ENCODE measurements around the gene SSRP1.

SSRP1 gene

DNA sequence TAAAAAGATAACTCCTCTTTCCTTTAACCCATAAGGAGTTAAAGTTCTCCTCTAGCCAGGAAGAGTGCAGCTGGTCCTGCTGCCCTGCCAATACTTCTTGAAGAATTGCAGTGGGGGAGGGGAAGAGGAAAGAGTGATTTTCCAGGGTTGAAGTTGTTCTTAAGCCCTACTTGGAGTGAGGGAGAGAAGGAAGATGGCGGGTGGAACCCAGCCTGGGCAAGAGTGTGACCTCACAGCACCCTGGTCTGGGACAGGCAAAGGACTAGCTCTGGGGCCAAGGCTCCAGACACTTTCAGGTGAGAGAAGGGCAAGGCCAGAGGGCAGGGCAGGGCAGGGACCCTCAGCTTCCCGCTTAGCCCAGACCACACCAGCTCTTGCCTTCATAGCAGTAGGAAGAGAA lies 17.5 kb downstream of the SSRP1 start:
- FAIRE-seq: no peak

DNA sequence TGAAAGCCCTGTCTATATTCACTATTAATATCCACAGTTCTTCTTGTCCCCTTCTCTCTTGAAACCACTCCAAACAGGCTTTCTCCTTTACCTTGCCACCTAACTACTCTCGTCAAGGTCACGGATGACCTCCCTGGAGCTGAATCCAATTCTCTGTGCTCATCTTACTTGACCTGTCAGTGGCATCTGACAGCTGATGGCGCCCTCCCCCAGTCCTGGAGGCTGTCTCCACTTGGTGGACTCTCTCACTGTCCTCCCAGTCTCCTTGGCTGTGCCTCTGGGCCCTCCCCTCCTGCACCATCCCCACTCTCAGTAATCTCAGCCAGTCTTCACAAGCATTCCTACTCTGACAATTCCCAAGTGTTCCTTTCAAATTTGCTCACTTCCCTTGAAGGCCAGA lies 19.7 kb downstream of the SSRP1 start:
- FAIRE-seq: no peak
- DNase-seq (ENCODE audit: low spot score): no peak

More for the DNA sequence above, 17.5 kb downstream of the SSRP1 start:
- DNase-seq (ENCODE audit: low spot score): no peak

DNA sequence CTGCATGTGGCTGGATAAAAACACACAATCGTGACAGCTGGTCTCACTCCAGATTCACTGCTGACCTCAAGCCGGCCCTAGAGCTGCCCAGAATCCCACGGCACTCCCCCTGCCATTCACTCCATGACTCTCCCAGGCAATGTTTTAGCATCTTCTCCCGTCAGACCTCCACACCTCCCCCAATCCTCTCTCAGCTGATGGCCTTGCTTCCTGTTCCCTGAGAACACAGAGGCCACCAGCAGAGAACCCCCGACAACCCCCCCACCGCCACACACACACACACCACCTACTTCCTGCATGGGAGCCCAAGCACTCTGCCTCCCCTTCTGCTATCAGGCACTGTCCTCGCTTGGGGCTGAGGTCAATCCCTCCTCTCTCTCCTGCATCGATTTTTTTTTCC lies 20.2 kb downstream of the SSRP1 start:
- no peak for DNase-seq (ENCODE audit: low spot score)
- FAIRE-seq: no peak

DNA sequence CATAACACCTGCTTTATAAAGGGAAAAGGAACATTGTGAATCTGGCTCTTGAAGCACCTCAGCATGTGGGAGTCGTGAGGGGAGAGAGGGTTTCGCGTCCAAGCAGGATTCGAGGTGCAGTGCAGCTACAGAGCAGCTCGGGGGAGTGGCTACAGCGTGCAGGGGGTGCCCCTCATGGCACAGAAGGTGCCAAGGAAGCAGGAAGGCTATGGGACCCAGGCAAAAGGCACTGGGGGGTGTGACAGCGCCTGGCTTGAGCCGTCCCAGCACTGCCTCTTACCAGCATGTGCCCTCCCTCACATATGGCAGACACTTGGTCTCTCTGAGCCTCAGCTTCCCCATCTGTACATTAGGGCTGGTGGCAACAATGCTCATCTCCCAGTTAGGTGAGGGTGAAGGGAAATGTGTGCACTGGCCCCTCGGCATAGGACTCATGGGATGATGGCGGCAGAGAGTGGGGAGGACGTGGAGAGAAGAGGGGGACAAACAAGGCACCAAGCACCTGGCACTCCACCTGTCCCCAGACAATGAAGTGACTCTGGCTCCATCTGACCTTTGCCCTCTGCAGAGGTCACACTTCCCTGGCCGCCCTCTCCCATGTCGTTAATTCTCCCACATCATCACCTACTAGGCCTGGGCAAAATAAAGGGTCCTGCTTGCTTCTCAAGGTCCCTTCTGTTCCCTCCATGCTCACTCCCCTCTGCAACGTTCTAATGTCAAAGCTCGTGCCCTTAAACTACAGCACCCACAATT lies 21.3 kb downstream of the SSRP1 start:
- FAIRE-seq (no peak), DNase-seq (ENCODE audit: low spot score) (no peak)

DNA sequence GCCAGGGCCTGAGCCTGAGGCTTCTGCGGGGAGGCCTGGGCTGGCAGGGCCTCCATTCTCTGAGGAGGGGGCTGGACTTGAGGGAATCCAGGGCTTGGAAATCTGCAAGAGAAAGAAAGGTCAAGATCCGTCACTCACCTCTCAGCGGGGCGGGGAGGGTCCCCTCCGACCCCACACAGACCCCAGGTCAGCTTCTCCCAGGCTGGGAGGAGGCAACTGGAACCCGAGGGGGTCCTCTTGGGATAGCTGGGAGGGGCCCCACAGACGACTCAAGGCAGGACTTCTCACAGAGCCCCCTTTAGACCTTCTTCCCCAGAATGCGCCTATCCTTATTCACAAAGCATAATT lies 21.9 kb downstream of the SSRP1 start:
- FAIRE-seq: no peak

DNA sequence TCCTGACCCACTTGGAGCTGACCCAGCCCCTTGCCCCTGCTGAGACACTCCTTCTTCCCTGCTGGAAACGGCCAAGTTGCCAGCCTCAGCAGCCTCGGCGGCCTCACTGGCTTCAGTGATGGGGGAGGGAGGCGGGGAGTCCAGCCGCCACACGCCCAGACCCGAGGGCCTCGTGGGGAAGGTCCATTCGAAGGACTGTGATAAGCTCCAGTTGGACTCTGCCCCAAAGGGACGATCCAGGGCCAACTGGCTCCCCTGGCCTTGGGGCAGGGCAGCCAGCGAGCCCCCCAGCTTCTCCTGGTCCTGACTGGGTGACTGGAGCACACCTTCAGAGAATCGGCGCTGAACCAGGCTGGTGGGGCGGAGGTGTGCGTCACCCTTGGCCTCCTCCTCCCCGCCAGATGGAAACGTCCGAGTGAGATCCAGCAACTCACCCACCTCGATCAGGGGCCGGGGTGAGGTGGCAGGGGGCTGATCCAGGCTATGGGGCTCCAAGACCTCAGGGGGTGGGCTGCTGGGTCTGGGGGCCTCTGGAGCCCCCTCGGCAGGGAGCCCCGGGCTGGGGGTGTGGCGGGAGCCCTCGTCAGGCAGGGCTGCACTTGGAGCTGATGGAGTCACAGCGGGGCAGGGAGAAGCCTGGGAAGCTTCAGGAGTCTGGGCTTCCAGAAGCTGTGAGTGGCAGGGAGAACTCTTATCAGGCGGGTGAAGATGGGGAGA lies 22.5 kb downstream of the SSRP1 start:
- DNase-seq (ENCODE audit: low spot score): no peak
- FAIRE-seq: no peak

More for the DNA sequence above, 21.9 kb downstream of the SSRP1 start:
- DNase-seq (ENCODE audit: low spot score): no peak

DNA sequence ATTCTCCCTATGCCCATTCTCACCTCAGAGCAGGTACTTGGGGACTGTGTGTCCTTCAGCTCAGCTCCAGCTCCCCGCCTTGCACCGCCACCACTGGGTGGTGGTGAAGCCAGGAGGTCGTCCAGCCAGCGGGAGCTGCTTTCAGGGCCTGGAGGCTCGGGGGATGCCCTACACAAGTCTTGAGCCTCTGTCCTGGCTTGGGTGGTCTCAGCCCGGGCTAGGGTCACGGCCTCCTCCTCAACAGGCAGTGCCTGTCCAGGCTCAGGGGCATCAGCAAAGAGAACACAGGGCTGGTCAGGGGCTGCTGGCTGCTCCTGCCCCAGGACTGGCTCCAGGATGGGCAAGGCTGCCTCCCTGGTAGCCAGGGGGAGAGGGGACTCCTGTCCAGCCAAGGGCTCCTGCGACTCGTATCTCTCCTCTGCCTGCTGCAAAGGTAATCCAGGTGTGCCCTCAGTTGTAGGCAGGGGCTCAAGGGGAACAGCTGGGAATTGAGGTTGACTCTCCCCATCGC lies 23.1 kb downstream of the SSRP1 start:
- FAIRE-seq: no peak
- no peak for DNase-seq (ENCODE audit: low spot score)

DNA sequence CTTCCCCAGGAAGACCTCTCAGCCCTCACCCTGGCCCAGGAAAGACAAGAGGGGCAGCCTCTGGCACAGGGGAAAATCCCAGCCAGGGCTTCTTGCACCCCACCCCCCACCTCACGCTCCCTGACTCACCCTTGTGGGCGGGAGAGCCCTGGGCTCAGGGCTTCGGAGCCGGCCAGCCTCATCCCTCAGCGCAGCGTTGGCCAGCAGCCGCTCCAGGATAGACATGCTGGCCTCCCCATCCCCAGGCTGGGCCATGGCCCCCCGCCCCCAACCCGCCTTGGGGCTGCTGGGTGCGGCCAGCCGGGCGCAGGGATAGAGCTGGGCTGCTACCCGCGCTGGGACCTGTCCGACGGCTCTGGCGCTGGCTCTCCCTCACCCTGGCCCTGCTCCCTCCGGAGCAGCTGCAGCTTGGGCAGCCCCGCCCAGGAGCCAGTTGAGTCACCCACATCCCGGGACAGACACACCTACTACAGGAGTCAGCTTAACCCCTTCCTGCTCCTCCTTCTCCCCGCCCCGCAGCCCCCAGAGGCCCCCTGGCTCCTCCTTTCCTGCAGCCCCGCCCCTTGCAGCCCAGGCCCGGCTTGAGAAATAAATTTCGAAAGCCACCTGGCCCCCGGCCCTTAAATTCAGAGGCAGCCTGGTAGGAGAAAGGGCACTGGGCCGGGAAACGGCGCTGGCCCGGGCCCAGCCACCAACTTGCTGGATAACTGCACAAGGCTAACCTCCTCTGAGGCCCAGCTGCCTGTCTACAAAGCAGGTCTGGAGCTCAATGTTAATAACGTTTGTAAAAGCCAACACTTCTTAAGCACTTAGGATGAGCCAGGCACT lies 24.4 kb downstream of the SSRP1 start:
- DNase-seq (ENCODE audit: low spot score) (peak; percentile 90), FAIRE-seq (peak; percentile 54)

DNA sequence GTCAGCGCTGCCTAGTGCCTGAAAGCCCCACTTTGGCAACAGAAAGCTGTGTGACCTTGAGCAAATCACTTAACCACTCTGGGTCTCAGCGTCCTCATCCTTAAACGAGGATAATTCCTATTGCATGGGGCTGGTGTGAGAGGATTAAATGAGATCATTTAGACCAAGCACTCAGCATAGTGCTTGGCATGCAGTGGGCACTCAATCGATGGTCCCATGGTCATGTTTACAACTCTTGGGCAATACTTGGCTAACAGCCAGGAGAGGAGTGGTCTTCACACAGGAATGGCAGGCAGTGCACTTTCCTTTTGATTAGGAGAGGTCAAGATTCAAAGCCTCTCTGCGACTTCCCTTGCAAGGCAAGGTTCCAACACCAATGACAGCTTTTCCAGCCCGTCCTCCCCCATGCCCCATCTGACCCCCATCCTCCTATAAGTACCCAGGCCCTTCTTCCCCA lies 25.0 kb downstream of the SSRP1 start:
- FAIRE-seq: no peak
- no peak for DNase-seq (ENCODE audit: low spot score)

DNA sequence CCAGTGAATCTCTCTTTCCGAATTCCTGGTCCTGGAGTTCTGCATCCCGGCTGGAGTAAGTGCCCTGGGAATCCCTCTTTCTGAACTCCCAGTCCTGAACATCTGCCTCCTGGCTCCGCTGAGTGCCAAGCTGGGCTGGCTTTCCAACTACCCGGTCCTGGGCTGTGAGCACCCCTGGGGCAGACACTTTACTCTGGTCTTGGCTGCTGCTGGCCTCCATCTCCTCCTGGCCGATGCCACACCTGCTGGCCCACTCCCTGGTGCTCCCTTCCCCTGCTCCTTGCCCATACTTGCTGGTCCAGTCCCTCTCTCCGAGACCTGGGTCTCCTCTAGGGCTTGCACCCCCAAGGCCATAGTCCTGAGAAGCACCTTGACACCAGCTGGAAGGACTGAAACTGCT lies 25.6 kb downstream of the SSRP1 start:
- DNase-seq (ENCODE audit: low spot score): no peak
- FAIRE-seq: no peak

DNA sequence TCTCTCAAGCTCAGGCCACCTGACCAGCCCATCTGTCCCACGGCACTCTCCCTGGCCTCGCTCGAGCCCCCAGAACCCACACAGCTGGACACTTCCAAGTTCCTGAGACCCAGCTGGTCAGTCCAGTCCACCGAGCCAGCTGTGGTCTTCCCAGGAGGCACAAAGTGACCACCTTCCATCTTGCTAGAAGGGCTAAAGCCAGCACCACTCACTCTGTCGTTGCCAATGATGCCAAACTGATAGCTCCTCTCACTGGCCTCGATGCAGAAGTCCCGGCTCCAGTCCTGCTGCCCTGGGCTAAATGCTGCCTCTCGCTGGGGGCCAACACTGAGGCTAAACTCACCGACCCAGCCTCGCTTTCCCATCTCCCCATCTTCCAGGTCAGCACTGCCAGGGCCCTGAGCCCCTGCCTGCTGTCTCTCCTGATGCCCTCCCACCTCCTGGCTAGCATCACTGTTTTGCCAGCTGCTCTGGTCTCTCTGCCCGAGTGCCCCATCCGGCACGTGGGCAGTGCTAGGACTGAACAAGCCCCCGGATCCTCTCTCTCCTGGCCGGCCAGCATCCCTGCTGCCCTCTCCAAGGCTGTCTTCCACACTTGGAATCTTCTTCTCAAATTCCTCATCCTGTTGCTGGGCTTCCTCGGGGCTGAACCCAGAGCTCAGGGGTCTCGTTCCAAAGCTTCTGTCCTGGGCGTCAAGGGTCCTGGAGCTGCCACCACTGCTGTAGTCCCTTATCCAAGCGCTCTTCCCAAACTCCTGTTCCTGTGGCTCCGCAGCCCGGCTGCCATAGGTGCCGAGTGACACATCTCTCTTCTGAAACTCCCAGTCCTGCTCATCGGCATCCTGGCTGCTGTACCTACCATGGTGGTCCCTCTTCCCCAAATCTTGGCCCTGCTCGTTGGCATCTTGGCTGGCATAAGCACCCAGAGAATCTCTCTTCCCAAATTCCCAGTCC lies 26.3 kb downstream of the SSRP1 start:
- DNase-seq (ENCODE audit: low spot score): no peak
- no peak for FAIRE-seq

DNA sequence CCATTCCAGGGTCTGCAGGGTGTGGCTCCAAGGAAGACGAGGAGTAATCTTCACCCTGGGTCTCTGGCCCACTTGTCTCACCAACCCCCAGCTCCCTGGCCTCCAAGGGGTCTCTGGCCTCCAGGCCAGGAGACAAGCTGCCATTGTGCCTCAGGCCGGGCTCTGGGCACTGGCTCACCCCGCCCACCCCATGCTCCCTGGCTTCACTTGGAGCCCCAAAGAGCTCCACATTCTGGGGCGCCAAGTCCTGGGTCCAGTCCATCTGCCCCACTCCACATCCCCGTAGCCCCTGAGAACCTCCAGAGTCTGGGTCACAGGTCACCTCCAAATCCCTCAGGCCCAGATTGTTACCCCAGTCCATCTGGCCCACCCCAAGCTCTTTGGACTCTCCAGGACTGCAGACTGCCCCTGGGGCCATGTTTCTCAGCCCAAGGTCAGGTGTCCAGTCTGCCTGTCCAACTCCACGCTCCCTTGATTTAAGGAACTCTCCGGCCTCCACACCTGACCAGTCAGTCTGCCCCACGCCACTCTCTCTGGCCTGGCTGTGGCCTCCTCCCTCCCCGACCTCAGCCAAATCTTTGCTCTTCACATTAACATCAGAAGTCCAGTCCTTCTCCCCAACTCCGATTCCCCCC lies 27.1 kb downstream of the SSRP1 start:
- no peak for FAIRE-seq
- no peak for DNase-seq (ENCODE audit: low spot score)

DNA sequence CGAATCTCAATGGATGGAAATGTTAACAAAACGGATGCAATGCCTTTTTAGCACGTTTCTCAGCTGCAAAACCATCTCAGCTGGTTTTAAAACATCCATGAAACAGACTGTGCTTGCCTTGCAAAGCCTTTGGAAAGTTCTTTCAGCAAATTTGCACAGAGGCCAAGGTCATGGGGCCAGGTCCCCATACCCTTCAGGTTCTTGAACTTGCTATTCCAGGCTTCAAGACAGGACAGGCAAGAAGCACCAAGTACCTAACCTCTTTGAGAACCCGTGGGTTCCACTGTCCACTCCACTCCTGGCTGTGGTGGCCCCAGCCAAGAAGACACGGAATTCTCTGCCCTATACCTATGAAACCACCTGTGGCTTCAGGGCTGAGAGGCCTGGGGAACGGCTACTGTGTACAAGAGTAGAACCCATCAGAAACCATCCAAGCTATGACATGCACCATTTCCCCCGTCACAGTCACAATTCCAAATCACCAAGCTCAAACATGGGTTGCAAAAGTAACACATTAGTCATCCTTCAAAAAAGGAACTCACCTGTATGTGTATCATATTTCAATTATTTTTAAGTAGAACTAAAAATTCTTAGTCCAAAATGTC lies 27.9 kb downstream of the SSRP1 start:
- DNase-seq (ENCODE audit: low spot score): no peak
- FAIRE-seq: no peak

DNA sequence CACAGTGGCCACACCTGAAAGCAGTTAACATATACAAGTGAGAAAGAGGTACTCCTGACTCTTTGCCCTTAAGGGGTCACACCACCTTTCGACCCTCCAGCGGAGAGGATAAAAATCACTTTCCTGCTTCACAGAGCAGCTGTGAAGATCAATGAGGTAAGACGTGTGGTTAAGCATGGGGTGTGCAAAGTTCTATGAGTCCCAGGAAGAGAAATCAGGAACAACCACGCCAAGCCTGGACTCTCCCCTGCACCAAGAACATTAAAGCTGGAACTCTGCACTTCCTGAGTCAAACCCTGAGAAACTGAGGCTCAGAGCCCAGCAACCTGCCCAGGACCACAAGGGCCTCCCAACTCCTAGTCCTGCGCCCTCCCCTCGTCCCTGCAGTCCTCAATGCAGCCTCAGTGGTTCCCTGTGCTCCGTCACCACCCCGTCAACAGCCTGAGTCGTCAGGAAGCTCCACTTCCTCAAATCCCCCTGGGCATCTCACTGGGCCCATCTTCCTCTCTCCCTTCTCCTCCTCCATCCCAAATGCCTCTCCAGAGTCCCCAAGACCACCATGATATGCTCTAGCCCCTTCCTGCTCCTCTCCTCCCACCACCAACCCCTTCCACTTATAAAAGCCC lies 28.6 kb downstream of the SSRP1 start:
- FAIRE-seq (no peak), DNase-seq (ENCODE audit: low spot score) (no peak)

DNA sequence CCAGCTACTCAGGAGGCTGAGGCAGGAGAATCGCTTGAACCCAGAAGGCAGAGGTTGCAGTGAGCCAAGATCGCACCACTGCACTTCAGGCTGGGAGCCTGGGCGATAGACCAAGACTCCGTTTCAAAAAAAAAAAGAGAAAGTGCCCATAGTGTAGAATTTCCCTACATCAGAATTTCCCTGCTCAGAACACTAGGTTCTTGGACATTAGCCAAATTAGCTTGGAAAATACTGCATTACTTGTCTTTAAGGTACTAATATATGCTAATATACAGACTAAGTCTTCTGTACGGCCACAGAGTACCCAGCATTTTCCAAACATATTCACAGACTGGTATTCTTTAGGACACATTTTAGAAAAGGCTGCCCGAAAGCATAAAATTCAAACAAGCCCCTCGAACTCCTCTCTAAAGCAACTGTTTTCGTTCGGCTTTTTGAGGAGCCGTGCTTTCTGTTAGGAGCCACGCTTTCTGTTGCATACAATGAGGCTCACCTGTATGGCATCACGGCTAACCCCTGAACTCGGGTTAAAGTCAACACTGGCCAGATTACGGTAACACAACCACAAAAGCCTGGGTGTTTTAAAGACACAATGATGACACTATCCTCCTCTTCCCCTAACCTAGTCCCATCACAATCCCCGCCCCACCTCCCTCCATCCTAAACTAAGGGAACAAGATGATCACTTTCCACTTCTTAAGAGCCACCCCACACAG lies 29.4 kb downstream of the SSRP1 start:
- FAIRE-seq (no peak), DNase-seq (ENCODE audit: low spot score) (no peak)

DNA sequence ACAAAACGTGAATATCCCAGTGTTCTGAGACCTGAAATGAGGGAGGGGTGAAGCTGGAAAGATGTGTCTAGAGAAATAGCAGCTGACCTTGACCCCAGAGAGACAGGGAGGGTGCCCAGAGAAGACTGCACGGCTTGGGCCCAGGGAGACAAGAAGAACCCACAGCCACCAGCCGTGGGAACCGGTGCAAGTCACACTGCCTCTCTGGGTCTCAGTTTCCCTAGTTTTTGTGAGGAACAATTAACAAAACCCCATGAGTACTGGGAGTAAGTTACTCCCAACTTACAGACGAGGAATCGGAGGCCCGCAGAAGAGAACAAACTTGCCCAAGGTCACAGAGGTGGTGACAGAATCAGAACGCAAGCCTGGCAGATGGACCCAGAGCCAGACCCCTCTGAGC lies 30.2 kb downstream of the SSRP1 start:
- no peak for DNase-seq (ENCODE audit: low spot score)
- FAIRE-seq: no peak

DNA sequence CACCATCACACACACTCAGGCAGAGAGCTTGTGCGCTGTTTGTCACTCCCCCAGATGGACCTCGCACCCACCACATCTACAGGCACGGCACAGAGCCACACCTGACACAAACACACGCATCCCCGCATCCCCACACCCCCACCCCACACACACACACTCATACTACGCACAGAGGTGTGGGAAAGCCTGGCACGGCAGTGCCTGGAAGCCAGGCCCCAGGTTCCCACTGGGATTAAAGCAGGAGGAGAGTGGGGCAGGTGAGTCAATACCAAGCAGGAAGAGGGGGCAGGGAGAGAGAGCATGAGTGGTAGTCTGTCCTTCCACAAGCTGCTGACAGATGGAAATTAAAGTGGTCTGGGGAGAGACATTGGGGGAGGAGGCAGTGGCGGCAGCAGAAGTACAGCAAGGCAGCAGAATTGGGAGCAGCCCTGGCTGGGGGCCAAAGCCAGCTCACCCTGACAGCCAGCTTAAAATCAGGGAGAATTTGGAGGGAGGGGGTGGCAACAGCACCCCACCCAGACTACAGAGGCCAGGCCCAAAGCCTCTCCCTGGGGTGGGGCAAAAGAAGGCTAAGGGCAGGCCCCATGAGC lies 31.6 kb downstream of the SSRP1 start:
- FAIRE-seq: no peak
- no peak for DNase-seq (ENCODE audit: low spot score)

DNA sequence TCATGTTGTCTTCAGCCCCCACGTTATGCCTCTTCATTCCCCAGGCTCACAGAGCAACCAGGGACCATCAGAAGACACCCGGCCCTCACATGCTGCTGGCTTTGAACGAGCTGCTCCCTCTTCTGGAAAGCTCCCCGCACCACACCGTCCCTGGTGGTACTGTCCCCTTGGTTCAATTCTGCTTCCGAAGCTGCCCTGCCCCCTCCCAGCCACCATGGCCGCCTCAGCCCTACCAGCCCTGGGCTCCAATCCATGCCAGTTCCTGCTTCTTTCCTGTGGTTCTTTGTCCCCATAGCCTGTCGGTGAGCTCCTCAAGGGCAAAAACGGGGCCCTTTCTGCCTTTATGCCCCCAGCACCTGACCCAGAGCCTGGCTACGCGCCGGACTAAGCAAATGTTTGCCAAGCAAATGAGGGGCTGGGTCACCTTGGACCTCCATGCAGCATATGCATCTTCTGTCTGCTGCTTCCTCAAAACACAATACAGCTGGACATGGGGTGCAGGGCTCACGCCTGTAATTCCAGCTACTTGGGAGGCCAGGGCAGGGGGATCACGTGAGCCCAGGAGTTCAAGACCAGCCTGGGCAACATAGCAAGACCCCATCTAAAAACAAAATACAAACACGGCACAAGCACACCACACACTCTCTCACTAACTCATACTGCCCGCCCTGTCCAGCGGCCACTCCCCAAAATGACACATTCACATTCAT lies 32.3 kb downstream of the SSRP1 start:
- DNase-seq (ENCODE audit: low spot score) (no peak), FAIRE-seq (no peak)
